HG03280 (cell line): ENCODE data around the gene ESRP2.
A peak's percentile ranks its signal among the peaks of the same experiment; 100 is the strongest.

Experiments used
- ATAC-seq: cut with Tn5 transposase; IDR thresholded peaks from one replicate; pipeline ENCODE4 v1.9.1; 2021; ENCODE audit warnings: mild to moderate bottlenecking, moderate library complexity; ENCODE audit not compliant: unreplicated experiment

The ESRP2 gene

GRCh38 chr16:68264128-68265077 is 28.5 kb upstream of the ESRP2 start, which contains the start of gene SLC7A6:
Gene SLC7A6 (plus strand): TSS chr16:68264526. CDS start chr16:68274727, 10,201 bp downstream.
- ATAC-seq, result peak; percentile 71

GRCh38 chr16:68263559-68264127 is 27.7 kb upstream of the ESRP2 start:
- ATAC-seq, result no peak

GRCh38 chr16:68259007-68259825 is 23.3 kb upstream of the ESRP2 start:
- no peak for ATAC-seq

GRCh38 chr16:68257906-68258800 is 22.2 kb upstream of the ESRP2 start:
- ATAC-seq, result no peak

- peak; percentile 48 for ATAC-seq
Observed at GRCh38 chr16:68257251-68257905, 21.5 kb upstream of the ESRP2 start.

- ATAC-seq, result no peak
Observed at GRCh38 chr16:68255712-68256111, 19.8 kb upstream of the ESRP2 start.

GRCh38 chr16:68253721-68254120 is 17.8 kb upstream of the ESRP2 start:
- ATAC-seq, result no peak

- no peak for ATAC-seq
Observed at GRCh38 chr16:68252383-68252782, 16.5 kb upstream of the ESRP2 start.

- no peak for ATAC-seq
Observed at GRCh38 chr16:68251832-68252231, 15.9 kb upstream of the ESRP2 start.

GRCh38 chr16:68250951-68251350 is 15.0 kb upstream of the ESRP2 start:
- ATAC-seq, result no peak

GRCh38 chr16:68249371-68249770 is 13.4 kb upstream of the ESRP2 start:
- ATAC-seq, result no peak

GRCh38 chr16:68247932-68248331 is 12.0 kb upstream of the ESRP2 start:
- ATAC-seq, result no peak

GRCh38 chr16:68247400-68247799 is 11.5 kb upstream of the ESRP2 start:
- ATAC-seq, result no peak

- no peak for ATAC-seq
Observed at GRCh38 chr16:68246666-68247065, 10.7 kb upstream of the ESRP2 start.

- no peak for ATAC-seq
Observed at GRCh38 chr16:68246121-68246520, 10.2 kb upstream of the ESRP2 start.

GRCh38 chr16:68244903-68245853 is 9.3 kb upstream of the ESRP2 start, which contains the start of gene PLA2G15:
Gene PLA2G15 (plus strand): TSS chr16:68245373. CDS start chr16:68245427, 54 bp downstream.
- ATAC-seq, result peak; percentile 90

- no peak for ATAC-seq
Observed at GRCh38 chr16:68244481-68244902, 8.6 kb upstream of the ESRP2 start.
